H9 (cell line): ENCODE results near the gene PRTG. TPM values are rescaled to one million over a fixed set of nuclear protein-coding genes. Genes with fewer than 3 reads are reported as not detected.

Experiments
- DNase-seq: peaks from one replicate; pipeline ENCODE4 v3.0.0-alpha.2; 2017
- H2AFZ ChIP-seq: one replicate; pipeline ENCODE4 v1.6.1; 2013; ENCODE audit warnings: mild to moderate bottlenecking, low read length, control low read depth, moderate library complexity
- H2AK5ac ChIP-seq: 2 replicates; pipeline ENCODE4 v1.6.1; 2013; ENCODE audit warnings: low read length, control low read depth, mixed read lengths; ENCODE audit not compliant: insufficient read length
- H2BK120ac ChIP-seq: one replicate; pipeline ENCODE4 v1.6.1; 2013; ENCODE audit warnings: low read depth, mild to moderate bottlenecking, low read length, control low read depth, inconsistent platforms; ENCODE audit not compliant: poor library complexity, severe bottlenecking
- H2BK12ac ChIP-seq: 2 replicates; pipeline ENCODE4 v1.6.1; 2013; ENCODE audit warnings: low read length, control low read depth, mixed read lengths, low read depth; ENCODE audit not compliant: insufficient read length
- H2BK15ac ChIP-seq: 2 replicates; pipeline ENCODE4 v1.6.1; 2013; ENCODE audit warnings: low read depth, low read length, control low read depth
- H2BK20ac ChIP-seq: one replicate; pipeline ENCODE4 v1.6.1; 2013; ENCODE audit warnings: low read depth, mild to moderate bottlenecking, low read length, control low read depth, inconsistent platforms; ENCODE audit not compliant: poor library complexity, severe bottlenecking
- H2BK5ac ChIP-seq: 2 replicates; pipeline ENCODE4 v1.6.1; 2013; ENCODE audit warnings: low read length, control low read depth, mixed read lengths; ENCODE audit not compliant: insufficient read length
- H3K14ac ChIP-seq: 2 replicates; pipeline ENCODE4 v1.6.1; 2013; ENCODE audit warnings: low read length, control low read depth; ENCODE audit not compliant: insufficient read depth
- H3K18ac ChIP-seq: 2 replicates; pipeline ENCODE4 v1.6.1; 2013; ENCODE audit warnings: low read depth, mild to moderate bottlenecking, mixed read lengths, low read length, control low read depth; ENCODE audit not compliant: insufficient read length
- H3K23ac ChIP-seq: 2 replicates; pipeline ENCODE4 v1.6.1; 2013; ENCODE audit warnings: low read length, control low read depth, mixed read lengths, low read depth; ENCODE audit not compliant: insufficient read length
- H3K23me2 ChIP-seq: 2 replicates; pipeline ENCODE4 v1.6.1; 2013; ENCODE audit warnings: low read depth, mild to moderate bottlenecking, mixed read lengths, low read length, control low read depth; ENCODE audit not compliant: insufficient read length, poor library complexity, severe bottlenecking
- H3K27ac ChIP-seq: 2 replicates; pipeline ENCODE4 v1.5.1; 2013; ENCODE audit warnings: low read length, control low read depth, mixed read lengths, low read depth; ENCODE audit not compliant: insufficient read length
- H3K27me3 ChIP-seq: 2 replicates; pipeline ENCODE4 v1.6.1; 2013; ENCODE audit warnings: low read length, control low read depth, inconsistent platforms; ENCODE audit not compliant: insufficient read depth
- H3K4ac ChIP-seq: 2 replicates; pipeline ENCODE4 v1.6.1; 2013; ENCODE audit warnings: low read depth, mild to moderate bottlenecking, control low read depth, inconsistent platforms, low read length, moderate library complexity
- H3K4me1 ChIP-seq: 2 replicates; pipeline ENCODE4 v1.6.1; 2013; ENCODE audit warnings: low read length, control low read depth, inconsistent platforms; ENCODE audit not compliant: insufficient read depth
- H3K4me2 ChIP-seq: 2 replicates; pipeline ENCODE4 v1.6.1; 2013; ENCODE audit warnings: low read length, control low read depth, mixed read lengths; ENCODE audit not compliant: insufficient read length, insufficient read depth
- H3K56ac ChIP-seq: 2 replicates; pipeline ENCODE4 v1.6.1; 2013; ENCODE audit warnings: low read depth, mild to moderate bottlenecking, mixed read lengths, low read length, control low read depth; ENCODE audit not compliant: insufficient read length
- H3K79me1 ChIP-seq: 2 replicates; pipeline ENCODE4 v1.6.1; 2013; ENCODE audit warnings: low read depth, mild to moderate bottlenecking, moderate library complexity, low read length, control low read depth, inconsistent platforms; ENCODE audit not compliant: insufficient read depth, poor library complexity, severe bottlenecking
- H3K79me2 ChIP-seq: 2 replicates; pipeline ENCODE4 v1.6.1; 2013; ENCODE audit warnings: low read length, control low read depth, inconsistent platforms; ENCODE audit not compliant: insufficient read depth
- H3K9ac ChIP-seq: 2 replicates; pipeline ENCODE4 v1.6.1; 2013; ENCODE audit warnings: low read length, control low read depth, mixed read lengths; ENCODE audit not compliant: insufficient read length; ENCODE audit errors: extremely low read depth
- H3K9me3 ChIP-seq: one replicate; pipeline ENCODE4 v1.6.1; 2013; ENCODE audit warnings: low read depth, low read length, inconsistent platforms; ENCODE audit not compliant: control insufficient read depth
- H3T11ph ChIP-seq: one replicate; pipeline ENCODE4 v1.6.1; 2013; ENCODE audit warnings: mild to moderate bottlenecking, low read length, control low read depth, inconsistent platforms
- H4K20me1 ChIP-seq: one replicate; pipeline ENCODE4 v1.6.1; 2013; ENCODE audit not compliant: control insufficient read depth, insufficient read length, insufficient read depth
- H4K5ac ChIP-seq: 2 replicates; pipeline ENCODE4 v1.6.1; 2013; ENCODE audit warnings: low read depth, mild to moderate bottlenecking, mixed read lengths, low read length, control low read depth; ENCODE audit not compliant: insufficient read length
- H4K8ac ChIP-seq: replicated peaks from 2 replicates; pipeline ENCODE4 v1.6.1; 2013; ENCODE audit warnings: low read length, control low read depth, mixed read lengths, low read depth; ENCODE audit not compliant: insufficient read length
- H4K91ac ChIP-seq: 2 replicates; pipeline ENCODE4 v1.6.1; 2013; ENCODE audit warnings: low read depth, mild to moderate bottlenecking, moderate library complexity, mixed read lengths, low read length, control low read depth; ENCODE audit not compliant: insufficient read length
- H3K27ac Mint-ChIP-seq, 3 experiments: 2 replicates in 2 of 3; 3 replicates in 1 of 3; pipeline ENCODE4 v1.8.0; 2020 to 2021; ENCODE audit warnings: mixed read lengths in 3 of 3, mild to moderate bottlenecking in 1 of 3, moderate library complexity in 1 of 3
- H3K27me3 Mint-ChIP-seq: 2 replicates; pipeline ENCODE4 v1.8.0; 2021; ENCODE audit warnings: low read depth, mild to moderate bottlenecking, moderate library complexity, mixed read lengths
- H3K36me3 Mint-ChIP-seq, 3 experiments: 2 replicates in 2 of 3; 3 replicates in 1 of 3; pipeline ENCODE4 v1.8.0; 2020 to 2021; ENCODE audit warnings: low read depth in 3 of 3, mixed read lengths in 3 of 3; ENCODE audit not compliant: insufficient read depth in 1 of 3
- H3K4me1 Mint-ChIP-seq, 2 experiments: 2 replicates each; pipeline ENCODE4 v1.8.0; 2020; ENCODE audit warnings: mixed read lengths in 2 of 2
- H3K4me3 Mint-ChIP-seq, 2 experiments: 2 replicates in 1 of 2; 3 replicates in 1 of 2; pipeline ENCODE4 v1.8.0; 2020 to 2021; ENCODE audit warnings: mild to moderate bottlenecking in 2 of 2, mixed read lengths in 2 of 2, moderate library complexity in 1 of 2
- H3K9me3 Mint-ChIP-seq, 2 experiments: 2 replicates in 1 of 2; 3 replicates in 1 of 2; pipeline ENCODE4 v1.8.0; 2020; ENCODE audit warnings: mild to moderate bottlenecking in 2 of 2, mixed read lengths in 2 of 2, moderate library complexity in 1 of 2
- WGBS: extraction: QIAGEN DNeasy Blood & Tissue Kit; methylation state at CpG from one replicate; pipeline ENCODE4 v1.1.7; 2013; ENCODE audit warnings: missing lambda C conversion rate, low lambda C conversion rate, mixed read lengths; ENCODE audit not compliant: insufficient read length; ENCODE audit errors: extremely low coverage; 5-methylcytosine and 5-hydroxymethylcytosine counted together
- total RNA-seq: library from RNA; stranded (reverse); gene quantifications from 2 replicates; pipeline ENCODE4 v1.2.1, GENCODE V29; 2021
- TF ChIP-seq, protein P1 (sequence below): fragments of 200-600 bp; sonication (generic); conservative IDR thresholded peaks from 3 replicates; pipeline ENCODE4 v1.8.0; 2021; ENCODE audit warnings: antibody characterized with exemption, mild to moderate bottlenecking

Gene PRTG
- total RNA-seq, 1 experiment from 2014 or later = 5.7 TPM

DNA sequence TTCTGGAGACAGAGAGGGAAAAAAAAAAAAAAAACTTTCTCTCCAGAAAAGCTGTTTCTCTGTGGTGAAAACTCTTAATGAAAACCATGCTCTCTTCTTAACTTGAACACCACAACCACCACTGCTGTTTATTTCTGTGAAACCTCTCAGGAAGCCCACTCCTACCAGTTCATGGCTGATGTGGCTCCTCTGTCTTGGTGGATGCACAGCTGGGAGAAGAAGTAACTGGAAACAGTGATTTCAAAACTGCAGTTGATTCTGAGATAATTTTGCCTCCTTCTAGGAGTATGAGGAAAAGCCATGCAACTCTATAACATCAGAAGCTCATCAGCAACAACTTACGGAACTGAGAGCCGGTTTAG, 114.6 kb downstream of the PRTG start:
- no peak overlapping the region for H3K23ac ChIP-seq
- no peak overlapping the region for H4K91ac ChIP-seq
- no peak overlapping the region for H2BK120ac ChIP-seq
- no peaks in the 10 kb centered on the region for H3K4me1 ChIP-seq
- H2AK5ac ChIP-seq = no peak overlapping the region
- H3K18ac ChIP-seq = no peak overlapping the region
- H2BK5ac ChIP-seq = no peak overlapping the region
- no peak overlapping the region for H4K5ac ChIP-seq
- H2AFZ ChIP-seq = no peak overlapping the region
- H3K4me2 ChIP-seq = no peak overlapping the region
- H4K8ac ChIP-seq = no peak overlapping the region
- no peaks in the 10 kb centered on the region for H4K20me1 ChIP-seq
- H3K36me3 Mint-ChIP-seq = no peaks in the 10 kb centered on the region
- H2BK20ac ChIP-seq = no peak overlapping the region
- no peaks in the 10 kb centered on the region for H3K23me2 ChIP-seq
- H3K56ac ChIP-seq = no peak overlapping the region
- H2BK15ac ChIP-seq = no peak overlapping the region
- no peak overlapping the region for H3K4me3 Mint-ChIP-seq
- H3K27ac Mint-ChIP-seq = no peak overlapping the region
- TF ChIP-seq, protein P1, sequence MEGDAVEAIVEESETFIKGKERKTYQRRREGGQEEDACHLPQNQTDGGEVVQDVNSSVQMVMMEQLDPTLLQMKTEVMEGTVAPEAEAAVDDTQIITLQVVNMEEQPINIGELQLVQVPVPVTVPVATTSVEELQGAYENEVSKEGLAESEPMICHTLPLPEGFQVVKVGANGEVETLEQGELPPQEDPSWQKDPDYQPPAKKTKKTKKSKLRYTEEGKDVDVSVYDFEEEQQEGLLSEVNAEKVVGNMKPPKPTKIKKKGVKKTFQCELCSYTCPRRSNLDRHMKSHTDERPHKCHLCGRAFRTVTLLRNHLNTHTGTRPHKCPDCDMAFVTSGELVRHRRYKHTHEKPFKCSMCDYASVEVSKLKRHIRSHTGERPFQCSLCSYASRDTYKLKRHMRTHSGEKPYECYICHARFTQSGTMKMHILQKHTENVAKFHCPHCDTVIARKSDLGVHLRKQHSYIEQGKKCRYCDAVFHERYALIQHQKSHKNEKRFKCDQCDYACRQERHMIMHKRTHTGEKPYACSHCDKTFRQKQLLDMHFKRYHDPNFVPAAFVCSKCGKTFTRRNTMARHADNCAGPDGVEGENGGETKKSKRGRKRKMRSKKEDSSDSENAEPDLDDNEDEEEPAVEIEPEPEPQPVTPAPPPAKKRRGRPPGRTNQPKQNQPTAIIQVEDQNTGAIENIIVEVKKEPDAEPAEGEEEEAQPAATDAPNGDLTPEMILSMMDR = no peak
- H3K4me1 Mint-ChIP-seq = peaks cover 0 to 5% of the 10 kb centered on the region in 2 experiments; a peak in 1 of 4 replicates
- H3K9me3 ChIP-seq = no peaks in the 10 kb centered on the region
- no peak overlapping the region for H3K27ac ChIP-seq
- no peak overlapping the region for H2BK12ac ChIP-seq
- no peak overlapping the region for H3T11ph ChIP-seq
- no peaks in the 10 kb centered on the region for H3K79me2 ChIP-seq
- H3K27me3 ChIP-seq = no peaks in the 10 kb centered on the region
- H3K27me3 Mint-ChIP-seq = peaks cover 2% of the 10 kb centered on the region; the same call in 1 of the 2 replicates
- no peak overlapping the region for H3K9ac ChIP-seq
- DNase-seq = no peak
- no peaks in the 10 kb centered on the region for H3K79me1 ChIP-seq
- no peaks in the 10 kb centered on the region for H3K9me3 Mint-ChIP-seq
- no peak overlapping the region for H3K14ac ChIP-seq
- no CpG with 5 or more reads among the region's 2 CpGs for WGBS
- H3K4ac ChIP-seq = no peak overlapping the region
